Fibroblast of lung (primary cell): ENCODE data around the gene APAF1.

Source experiments
- CTCF ChIP-seq, 2 donors: IDR thresholded peaks in 1 of 2; conservative IDR thresholded peaks in 1 of 2; 1 replicate in 1 of 2; 2 replicates in 1 of 2; pipeline ENCODE4 v1.5.1; 2011 to 2012; ENCODE audit warnings: low read length in 2 of 2, control low read depth in 1 of 2, inconsistent platforms in 1 of 2, low read depth in 1 of 2, mild to moderate bottlenecking in 1 of 2
- EZH2 ChIP-seq: IDR thresholded peaks from 2 replicates; pipeline ENCODE4 v1.5.1; 2012; ENCODE audit warnings: low read length, control low read depth, mild to moderate bottlenecking; ENCODE audit errors: missing control alignments

DNA sequence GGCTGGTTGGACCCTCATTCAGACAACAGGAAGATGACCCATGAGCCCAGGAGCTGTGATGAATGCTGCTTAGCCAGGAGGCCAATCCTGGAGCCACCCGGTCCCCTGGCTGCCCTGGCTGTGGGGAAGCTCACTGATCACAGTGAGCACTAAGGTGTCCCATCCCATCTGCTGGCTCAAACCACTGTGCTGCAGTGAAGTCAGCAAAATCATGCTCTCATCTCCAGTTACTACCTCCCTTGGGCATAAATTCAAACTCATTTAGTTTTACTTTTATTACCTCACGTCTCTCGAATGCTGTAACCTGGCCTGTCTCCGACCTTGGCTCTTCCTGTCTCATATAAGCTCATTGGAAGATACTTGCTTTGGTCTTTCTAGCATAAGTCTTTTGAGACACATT, 112.4 kb downstream of the APAF1 start:
- no peak for TF ChIP-seq EZH2
- no peak for TF ChIP-seq CTCF (conservative IDR thresholded peaks at IDR 0.05 in 1 of 2, IDR thresholded peaks at IDR 0.05 in 1 of 2; ENCODE audit: low read depth in 1 of 2, low read length in 2 of 2)
